Dermis microvascular lymphatic vessel endothelial cell (primary cell): ENCODE results near the gene RNF208. TPM values are rescaled to one million over a fixed set of nuclear protein-coding genes. Genes with fewer than 3 reads are reported as not detected.

Experiments
- DNase-seq, 2 donors: peaks; one replicate each; pipeline versions ENCODE4 v3.0.0 to v3.0.0-alpha.2; 2010; ENCODE audit warnings: low read depth in 2 of 2
- total RNA-seq: library from RNA; depleted of rRNA; stranded (reverse); fragments of >200 nt; gene quantifications from 2 replicates; pipeline ENCODE4 v1.2.1, GENCODE V29; 2014

Gene RNF208
- total RNA-seq, 1 donor from 2014 or later = under 0.01 TPM

DNA sequence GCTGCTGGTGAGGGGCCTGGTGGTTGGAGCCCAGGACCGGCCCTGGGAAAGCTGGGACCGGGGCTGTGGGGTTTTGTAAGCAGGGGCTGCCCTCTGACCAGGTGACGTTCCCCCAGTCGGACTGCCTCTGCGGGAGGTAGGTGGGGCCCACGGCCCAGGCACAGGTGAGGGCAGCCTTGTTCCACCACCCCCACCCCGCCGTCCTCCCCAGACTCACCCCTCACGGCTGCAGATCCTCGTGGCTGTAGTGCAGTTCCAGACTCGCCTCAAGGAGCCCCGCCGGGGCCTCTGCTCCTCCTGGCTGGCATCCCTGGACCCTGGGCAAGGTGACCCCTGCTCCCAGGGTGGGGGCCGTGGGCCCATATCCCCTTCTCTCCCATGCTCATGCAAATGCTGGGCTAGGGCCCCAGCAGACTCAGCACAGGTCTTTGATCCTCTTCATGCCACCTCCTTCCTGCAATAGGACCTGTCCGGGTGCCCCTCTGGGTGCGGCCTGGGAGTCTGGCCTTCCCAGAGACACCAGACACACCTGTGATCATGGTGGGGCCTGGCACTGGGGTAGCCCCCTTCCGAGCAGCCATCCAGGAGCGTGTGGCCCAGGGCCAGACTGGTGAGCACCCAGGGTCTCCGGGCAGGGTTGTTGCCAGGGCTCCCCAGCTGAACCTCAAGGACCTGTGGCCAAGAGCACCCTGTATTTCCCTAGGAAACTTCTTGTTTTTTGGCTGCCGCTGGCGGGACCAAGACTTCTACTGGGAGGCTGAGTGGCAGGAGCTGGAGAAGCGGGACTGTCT is 6.6 kb downstream of the RNF208 start:
- no peak for DNase-seq

- DNase-seq = no peak
These were observed 7.4 kb downstream of the RNF208 start for GRCh38 chr9:137214620-137215019.

GRCh38 chr9:137213160-137214060 is 8.6 kb downstream of the RNF208 start:
- no peak for DNase-seq

DNA sequence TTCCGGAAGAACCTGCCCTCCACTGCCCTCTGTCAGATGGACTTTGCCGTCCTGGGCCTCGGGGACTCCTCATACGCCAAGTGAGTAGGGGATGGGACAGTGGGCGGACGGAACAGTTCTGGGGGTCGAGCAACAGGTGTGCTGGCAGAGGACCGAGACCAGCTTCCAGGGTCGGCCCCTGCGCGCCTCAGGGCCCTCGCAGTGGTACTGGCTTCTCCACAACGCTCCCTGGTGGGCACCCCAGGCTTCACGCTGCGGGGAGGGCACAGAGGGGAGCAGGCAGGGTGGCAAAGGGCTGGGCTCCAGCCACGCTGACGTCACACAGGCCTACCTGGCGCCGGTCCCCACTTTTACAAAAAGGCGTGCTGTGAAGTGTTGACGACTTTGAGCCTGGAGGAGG is 9.5 kb downstream of the RNF208 start:
- no peak for DNase-seq

DNA sequence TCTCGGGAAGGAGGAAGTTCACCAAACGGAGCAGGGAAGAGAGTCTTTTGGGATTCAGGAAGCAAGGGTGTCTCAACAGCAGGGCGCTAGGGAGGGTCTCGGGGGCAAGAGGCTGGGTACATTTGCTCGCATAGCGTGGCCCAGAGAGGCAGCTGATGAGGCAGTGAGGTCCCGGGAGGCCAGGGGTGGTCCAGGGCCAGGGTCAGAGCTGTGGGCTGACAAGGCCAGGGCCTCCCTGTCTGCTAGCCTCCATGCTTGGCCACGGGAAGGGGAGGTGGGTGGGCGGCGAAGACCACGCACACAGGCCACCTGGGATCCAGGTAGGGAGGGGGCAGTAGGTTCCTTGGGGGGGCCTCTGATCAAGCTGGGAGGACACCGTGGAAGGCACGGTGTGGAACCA is 10.5 kb downstream of the RNF208 start:
- DNase-seq = no peak

DNA sequence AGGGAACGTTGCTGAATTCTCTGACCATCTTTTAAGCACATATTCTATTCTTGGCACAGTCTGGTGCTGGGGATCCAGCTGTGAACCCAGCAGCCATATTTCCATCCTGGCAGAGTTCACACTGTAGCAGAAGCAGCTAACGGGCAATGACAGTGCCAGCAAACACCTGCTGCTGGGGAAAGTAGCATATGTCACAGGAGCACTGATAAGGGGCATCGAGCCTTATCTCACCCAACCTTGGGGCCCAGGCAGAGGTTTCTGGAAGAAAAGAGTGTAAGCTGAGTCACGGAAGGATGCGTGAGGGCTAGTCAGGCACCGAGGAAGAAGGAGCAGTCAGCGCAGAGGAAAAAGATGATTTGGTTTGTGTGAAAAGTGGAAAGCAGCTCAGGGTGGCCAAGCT is 15.4 kb downstream of the RNF208 start:
- DNase-seq = no peak

GRCh38 chr9:137205126-137206069 is 16.6 kb downstream of the RNF208 start, which contains the start of the genes NDOR1 and TMEM203:
Gene NDOR1, plus strand, starts transcription at chr9:137205700. Its CDS starts 78 bp downstream, at chr9:137205778.
Gene TMEM203, minus strand, starts transcription at chr9:137205648. Its CDS starts 234 bp downstream, at chr9:137205414.
- DNase-seq = peak; percentile 63 to 88

DNA sequence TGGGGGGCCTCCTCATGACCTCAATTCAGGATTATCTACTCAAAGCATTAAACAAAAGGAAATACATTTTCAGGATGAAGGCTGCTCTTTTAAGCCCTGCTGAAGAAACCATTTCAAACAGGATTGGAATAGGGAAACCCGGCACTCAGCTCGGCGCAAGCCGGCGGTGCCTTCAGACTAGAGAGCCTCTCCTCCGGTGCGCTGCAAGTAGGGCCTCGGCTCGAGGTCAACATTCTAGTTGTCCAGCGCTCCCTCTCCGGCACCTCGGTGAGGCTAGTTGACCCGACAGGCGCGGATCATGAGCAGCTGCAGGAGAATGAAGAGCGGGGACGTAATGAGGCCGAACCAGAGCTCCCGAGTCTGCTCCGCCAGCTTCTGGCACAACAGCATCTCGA is 17.3 kb downstream of the RNF208 start:
- DNase-seq = no peak

GRCh38 chr9:137202966-137203365 is 19.1 kb downstream of the RNF208 start:
- DNase-seq = no peak

- DNase-seq = no peak
These were observed 20.7 kb downstream of the RNF208 start for GRCh38 chr9:137201205-137201868.

GRCh38 chr9:137200311-137201204 is 21.5 kb downstream of the RNF208 start, which contains the start of gene TPRN:
Gene TPRN, minus strand, starts transcription at chr9:137200741. Its CDS starts 30 bp downstream, at chr9:137200711.
- peak; percentile 95 to 99 for DNase-seq

DNA sequence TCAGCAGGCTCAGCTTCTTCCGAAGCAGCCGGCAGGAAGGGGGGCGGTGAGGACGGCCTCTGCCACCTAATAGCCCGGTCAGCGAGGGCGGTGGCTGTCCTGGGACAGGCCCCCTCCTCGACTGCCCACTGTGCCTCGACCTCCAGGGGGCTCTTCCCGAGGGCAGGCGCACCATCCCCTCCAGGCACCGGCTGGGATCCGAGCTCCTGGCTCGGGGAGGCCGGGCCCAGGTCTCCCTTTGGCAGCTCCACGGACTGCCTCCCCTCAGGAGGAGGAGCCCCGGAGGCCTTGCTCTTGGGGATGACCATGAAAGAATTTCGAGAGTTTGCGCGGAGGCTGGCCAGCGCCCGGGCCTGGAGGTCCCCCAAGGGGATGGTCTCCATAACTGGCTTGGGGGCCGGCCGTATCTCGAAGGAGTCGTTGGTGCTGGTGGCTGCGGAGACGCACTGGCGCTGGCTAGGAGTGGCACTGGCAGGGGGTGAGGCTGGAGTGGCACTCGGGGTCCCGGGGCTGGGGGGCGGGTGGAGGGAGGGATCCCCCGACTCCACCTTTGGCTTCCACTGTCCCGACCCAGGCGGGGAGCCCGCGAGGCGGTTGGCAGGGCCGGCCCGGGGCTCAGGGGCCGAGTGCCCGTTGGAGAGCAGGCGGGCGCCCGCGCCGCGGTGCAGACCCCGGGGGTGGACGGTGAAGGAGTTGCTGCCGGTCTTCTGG is 22.5 kb downstream of the RNF208 start:
- no peak for DNase-seq

DNA sequence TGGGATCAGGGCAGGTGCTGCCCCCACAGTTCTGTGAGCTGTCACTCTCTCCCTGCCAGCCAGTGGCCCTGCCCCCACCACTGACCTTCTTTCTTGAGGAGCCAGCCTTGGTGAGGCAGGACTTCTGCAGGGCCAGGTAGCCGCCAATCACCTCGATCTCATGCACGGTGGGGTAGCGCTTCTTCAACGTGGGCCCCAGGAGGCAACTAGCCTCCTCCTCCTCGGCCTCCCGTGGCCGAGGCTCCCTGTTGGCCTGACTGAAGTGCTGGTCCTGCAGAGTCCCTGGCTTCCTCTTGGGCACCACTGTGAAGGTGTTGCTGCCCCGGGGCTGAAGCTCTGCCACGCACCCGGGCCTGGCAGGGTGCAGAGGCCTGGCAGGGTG is 23.1 kb downstream of the RNF208 start:
- no peak for DNase-seq

- DNase-seq = no peak
These were observed 23.8 kb downstream of the RNF208 start for GRCh38 chr9:137198051-137198901.

GRCh38 chr9:137195525-137196220 is 26.4 kb downstream of the RNF208 start:
- no peak for DNase-seq

- DNase-seq = no peak
These were observed 27.1 kb downstream of the RNF208 start for GRCh38 chr9:137194909-137195308.

DNA sequence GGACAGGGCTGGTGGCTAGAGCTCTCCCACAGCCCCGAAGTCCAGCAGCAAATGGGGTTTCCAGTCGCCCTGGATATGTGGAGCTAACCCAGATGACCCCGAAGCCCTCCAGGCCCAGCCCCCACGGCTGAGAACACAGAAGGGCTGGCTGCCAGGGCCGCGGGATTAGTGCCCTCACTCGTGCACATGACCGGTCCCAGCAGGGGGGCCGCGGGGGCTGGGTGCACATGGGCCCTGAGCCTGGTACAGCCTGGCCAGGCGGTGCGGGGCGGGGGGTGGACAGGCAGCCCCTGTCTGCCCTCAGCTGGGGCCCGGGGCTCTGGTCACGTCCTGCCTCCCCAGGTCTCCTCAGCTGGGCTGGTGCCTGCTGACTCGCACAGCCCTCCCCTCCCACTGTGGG is 27.7 kb downstream of the RNF208 start:
- no peak for DNase-seq
